GM23248 (cell line): Measurements from ENCODE around the gene RPRD1B.

Experiments
- EZH2 ChIP-seq: fragments of 200-600 bp; sonication (generic); IDR thresholded peaks from 2 replicates; pipeline ENCODE4 v1.6.1; 2018; ENCODE audit warnings: antibody characterized with exemption, mild to moderate bottlenecking; ENCODE audit not compliant: insufficient read depth, poor library complexity, severe bottlenecking
- EZH2phosphoT487 ChIP-seq: fragments of 200-600 bp; sonication (generic); IDR thresholded peaks from 2 replicates; pipeline ENCODE4 v1.6.1; 2018; ENCODE audit warnings: antibody characterized with exemption, moderate library complexity, mild to moderate bottlenecking, low read depth; ENCODE audit not compliant: insufficient read depth

DNA sequence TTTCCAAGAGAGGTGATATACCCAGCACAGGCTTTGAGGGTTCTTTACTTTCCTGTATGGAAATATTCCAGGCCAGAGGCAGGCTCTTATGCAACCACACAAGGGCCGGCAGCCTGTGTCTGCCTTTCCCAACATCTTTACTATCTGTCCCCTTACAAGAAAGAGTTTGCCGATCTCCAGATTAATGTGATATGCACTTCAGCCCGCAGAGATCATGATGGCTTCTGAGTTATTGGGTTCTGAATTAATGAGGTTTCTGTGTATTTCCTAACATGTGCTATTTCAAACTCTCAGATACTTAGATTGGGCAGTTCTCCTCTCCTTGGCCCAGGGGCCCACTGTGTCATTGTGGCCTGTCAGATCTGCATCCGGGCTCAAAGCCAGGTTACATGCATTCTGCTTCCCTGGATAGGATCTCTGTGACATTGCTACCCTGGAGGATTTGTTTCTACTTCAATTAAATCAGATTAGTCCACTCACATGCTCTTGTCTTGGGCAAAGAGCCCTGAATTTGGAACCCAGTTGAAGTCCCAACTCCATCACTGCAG, 75.0 kb downstream of the RPRD1B start:
- no peak for TF ChIP-seq EZH2phosphoT487
- TF ChIP-seq EZH2: no peak
